HG03045 (cell line): ENCODE measurements around the gene MAP3K10.

Source experiments
- ATAC-seq: cut with Tn5 transposase; IDR thresholded peaks from one replicate; pipeline ENCODE4 v1.9.1; 2021; ENCODE audit warnings: mild to moderate bottlenecking, moderate library complexity; ENCODE audit not compliant: unreplicated experiment

Gene MAP3K10

DNA sequence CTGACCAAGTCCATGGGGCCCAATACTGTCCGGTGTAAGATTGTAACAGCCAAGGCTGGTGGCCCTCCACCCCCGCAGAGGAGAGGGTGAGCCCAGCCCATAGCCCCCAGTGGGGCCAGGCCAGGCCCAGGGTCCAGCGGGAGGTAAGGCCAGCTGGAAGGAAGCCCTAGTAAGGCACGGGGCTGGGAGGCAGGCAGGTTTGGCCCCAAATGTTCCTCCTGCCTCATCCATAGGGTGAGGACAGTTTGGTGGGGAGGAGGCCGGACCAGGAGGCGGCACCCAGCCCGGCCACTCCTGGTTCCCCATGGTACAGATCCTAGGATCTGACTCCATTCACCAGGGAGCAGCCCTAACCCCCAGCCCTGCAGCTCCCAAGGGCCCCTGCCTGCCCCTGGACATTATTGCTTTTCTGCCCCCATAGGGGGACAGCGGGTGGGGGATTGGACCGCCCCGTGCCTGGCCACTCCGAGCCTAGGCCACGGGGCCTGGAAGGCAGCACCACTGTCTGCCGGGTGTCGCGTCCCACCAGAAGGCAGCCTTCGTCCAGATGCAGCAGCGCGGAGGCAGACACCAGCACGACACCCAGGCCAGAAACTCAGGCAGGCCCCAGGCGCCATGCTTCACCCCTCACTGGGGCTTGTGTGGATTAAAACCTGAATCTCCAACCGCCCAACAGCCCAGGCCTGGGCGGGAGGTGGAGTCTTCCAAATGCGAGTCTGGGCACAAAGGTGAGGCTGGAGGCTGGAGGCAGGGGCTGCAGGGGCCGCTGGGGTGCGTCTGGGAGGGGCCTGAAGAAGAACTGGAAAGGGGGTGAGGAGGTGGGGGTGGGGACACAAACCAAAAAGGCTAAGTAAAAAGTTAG is 42.0 kb downstream of the MAP3K10 start:
- ATAC-seq: no peak

DNA sequence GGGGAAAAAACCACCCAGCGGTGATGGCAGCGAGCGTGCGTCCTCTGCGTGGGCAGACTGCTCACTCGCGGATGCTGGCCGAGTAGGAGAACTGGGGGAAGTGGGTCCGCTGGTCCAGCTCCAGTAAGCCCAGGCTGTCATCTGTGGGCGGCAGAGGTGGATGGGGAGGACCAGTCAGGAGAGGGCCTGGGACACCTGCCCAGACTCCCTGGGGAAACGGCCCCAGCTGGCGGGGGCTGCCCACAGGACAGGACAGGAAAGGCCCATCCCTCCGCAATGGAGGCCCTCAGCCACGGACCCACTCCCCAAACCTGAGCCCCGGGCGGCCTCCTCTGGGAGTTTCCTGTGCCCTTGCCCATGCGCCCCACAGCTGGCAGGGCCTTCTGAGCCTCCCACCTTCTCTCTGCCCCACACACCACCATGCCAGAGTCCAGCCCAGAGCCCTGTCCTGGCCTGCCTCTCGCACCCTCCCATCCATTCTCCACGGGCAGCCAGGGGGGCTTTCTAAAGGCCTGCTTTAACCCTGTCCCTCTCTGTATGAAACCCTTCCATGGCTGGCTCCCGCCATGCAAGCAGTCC is 42.7 kb downstream of the MAP3K10 start:
- ATAC-seq: no peak

DNA sequence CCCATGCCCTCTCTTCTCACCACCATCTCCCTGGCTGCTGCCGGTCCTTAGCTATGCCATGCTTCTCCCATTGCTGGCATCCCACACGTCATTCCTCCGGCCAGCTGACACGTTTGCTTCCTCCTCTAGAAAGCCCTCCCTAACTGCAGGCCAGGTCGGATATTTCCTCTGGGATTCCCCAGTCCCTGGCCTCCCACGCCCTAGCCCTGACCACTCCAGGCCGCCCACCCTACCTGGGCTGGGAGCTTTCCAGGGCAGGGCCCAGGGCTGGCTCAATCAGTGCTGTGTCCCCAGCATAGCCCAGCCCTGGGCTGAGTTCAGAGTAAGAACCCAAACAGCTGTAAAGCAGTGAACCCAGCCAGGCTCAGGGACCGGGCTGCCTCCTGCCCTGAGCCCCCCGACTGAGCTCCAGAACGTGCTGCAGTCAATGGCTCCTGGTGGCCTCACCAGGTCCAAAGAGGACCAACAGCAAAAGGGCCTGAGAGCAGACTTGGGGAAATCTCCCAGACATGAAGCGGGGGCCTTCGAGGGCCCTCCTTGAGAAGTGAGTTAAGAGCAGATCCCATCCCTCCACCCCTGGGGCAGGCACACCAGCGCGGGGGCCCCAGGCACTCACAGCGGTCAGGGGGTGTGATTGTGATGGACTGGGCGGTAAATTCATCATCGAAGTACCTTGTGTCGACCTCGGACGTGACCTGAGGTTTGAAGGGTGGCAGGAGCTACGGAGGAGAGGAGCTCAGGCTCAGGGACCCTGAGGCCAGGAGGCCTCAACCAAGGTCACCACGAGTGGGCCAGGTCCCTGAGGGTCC is 43.4 kb downstream of the MAP3K10 start:
- no peak for ATAC-seq

DNA sequence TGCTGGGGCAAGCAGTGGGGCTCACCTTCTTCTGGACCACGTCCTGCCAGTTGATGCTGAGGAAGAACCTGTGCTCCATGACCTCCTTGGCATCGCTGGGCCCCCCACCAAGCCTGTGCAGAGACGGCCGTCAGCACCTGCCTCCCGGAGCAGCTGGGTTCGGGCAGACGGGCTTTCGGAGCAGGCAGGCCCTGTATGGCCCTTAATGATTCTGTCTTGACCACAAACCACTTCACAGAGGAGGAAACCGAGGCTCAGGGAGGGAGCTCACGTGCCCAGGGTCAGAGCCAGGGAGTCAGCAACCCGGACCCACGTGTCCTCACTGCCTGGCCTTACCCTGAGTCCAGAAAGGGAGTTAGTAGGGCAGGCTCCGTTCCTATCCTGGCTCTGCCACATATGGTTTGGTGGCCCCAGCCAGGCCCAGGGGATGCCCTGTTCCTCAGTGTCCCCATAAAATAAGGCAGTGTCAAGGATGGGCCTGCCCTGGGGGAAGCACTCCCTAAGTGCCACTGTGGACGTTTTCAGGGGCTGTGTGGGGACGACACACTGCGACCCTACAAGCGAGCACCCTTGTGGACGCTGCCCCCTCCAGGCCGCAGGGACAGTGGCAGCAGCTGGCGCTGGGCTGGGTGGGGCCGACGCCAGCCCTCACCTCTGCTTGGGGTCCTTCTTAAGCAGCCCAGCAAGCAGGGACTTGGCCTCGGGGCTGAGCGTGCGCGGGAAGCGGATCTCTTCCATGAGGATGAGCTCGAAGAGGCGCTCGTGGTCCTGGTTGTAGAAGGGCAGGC is 44.2 kb downstream of the MAP3K10 start:
- no peak for ATAC-seq

DNA sequence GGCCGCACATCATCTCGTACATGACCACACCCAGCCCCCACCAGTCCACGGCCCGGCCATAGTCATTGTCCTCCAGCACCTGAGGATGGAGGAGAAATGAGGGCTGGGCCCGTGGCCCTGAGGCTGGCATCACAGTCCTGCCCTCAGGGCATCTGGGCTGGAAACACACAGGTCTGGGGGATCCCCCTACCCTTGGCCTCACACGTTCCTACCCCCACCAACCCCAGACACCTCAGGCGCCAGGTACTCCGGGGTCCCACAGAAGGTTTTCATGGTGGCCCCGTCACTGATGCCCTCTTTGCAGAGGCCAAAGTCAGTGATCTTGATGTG is 44.8 kb downstream of the MAP3K10 start:
- no peak for ATAC-seq

DNA sequence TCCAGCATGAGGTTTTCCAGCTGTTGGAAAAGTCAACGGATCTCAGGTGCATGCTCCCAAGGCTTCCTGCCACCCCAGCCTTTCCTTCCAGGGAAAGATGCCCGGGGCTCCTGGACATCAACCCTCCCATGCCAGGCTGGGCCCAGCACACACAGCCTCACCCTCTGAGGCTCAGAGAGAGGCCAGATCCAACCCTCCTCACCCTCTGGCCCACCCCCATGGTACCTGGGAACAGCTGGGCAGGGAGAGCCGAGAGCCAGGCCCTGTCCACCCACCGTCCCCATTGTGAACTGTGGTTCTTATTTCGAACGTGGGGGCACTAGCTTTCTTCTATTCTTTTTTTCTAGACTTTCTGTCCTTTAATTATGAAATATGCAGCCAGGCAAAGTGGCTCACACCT is 45.1 kb downstream of the MAP3K10 start:
- ATAC-seq: no peak

DNA sequence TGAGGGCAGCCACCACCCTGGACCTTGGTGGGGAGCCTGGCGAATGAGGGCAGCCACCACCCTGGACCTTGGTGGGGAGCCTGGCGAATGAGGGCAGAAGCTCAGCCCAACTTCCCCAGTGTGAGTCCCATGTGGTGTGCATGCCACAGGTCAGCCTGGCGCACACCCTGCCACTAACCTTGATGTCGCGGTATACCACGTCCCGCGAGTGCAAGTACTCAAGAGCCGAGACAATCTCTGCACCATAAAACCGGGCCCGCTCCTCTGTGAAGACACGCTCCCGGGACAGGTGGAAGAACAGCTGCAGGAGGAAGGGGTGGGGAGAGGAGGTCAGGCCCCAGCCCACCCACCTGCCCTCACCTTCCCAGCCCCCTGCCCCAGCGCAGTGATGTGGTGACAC is 46.6 kb downstream of the MAP3K10 start:
- ATAC-seq: no peak

DNA sequence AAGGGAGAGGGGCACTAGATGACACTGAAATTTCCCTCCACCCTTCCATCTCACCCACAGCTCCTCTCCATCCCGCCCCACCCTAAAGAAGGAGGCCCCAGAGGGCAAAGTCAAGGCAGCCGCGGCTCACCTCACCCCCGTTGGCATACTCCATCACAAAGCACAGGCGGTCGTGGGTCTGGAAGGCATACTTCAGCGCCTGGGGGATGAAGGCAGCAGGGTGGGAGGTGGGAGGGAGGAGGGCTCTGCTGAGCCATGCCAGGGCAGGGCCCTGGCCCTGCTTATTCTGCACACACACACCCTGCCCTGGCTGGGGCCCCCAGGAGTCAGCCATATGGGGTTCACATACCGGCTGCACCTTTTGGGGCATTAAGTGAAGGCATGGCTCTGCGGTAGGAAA is 47.5 kb downstream of the MAP3K10 start:
- ATAC-seq: no peak

DNA sequence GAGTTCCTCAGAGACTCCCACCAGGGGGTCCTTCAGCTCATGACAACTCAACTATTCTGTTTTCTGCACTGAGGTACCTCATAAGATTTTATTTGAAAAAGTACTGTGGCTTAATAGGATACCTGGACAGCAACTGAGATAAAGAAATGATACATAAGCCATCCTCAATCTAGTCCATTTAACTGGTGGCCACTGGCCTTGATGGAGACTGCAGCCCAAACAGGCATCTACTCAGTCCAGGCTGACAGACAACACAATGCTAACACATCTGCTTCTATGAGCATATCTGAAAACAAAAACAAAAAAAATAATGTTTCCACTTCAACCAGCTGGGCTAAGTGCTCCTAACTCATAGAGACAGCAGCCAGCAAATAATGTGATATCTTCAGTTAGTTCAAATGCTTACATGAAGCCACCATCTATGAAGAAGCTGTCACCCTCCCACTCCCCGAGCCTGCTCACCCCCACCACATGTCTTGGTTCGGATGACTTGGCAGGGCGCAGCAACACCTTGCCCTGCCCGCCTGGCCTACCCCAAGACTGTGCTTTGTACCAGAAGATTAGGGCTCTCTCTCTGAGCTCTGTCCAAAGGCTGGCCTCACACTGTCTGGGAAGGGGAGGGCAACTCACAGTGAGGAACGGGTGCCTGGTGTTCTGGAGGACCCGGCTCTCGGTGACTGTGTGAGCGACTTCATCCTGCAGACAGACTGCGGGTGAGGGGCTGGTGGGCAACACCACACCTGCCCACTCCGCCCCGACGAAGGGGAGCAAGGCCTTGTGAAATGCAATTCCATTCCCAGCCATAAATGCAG is 48.4 kb downstream of the MAP3K10 start:
- ATAC-seq: no peak

DNA sequence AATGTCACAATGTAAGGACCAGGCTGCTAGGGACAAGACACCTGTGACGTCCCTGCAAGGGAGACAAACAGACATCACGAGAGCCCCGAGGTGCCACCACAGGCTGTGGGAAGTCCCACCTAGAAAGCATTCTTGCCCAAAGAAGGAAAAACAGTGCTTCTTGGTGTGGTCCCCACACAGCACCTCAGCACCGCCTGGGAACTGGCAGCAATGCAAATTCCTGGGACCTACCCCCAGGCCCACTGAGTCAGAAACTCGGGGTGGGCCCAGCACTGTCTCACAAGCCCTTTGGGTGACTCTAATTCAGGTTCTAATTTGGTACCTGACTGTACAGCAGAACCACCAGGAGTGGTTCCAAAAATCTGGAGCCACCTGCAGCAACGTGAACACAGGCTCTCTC is 49.1 kb downstream of the MAP3K10 start:
- no peak for ATAC-seq

DNA sequence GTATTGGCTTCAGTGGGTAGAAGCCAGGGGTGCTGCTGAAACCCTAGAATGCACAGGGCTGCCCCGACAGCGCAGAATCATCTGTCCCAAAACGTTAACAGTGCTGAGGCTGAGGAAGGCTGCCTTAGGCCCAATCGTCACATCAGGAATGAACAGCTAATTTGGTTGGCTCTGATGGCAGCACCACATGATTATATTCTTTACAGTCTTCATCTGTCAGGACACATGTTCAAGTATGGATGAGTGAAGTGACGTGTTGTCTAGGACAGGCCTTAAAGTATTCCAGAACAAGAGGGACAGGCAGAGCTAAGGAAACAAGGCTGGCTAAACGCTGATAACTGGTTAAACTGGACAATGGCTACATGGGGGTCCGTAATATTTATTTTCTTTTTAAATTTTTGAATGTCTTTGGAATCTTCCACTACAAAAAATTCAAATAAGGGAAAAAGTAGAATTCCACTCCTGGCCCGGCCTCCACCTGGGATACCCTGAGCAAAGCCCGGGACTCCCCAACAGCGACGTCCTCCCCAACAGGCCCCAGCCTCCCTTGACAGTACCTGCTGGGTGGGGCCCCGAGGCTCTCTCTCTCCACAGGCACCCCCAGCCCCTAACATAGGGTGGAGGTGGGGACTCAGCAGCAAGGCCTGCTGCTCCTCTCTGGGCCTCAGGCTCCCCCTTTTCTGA is 50.0 kb downstream of the MAP3K10 start:
- no peak for ATAC-seq

DNA sequence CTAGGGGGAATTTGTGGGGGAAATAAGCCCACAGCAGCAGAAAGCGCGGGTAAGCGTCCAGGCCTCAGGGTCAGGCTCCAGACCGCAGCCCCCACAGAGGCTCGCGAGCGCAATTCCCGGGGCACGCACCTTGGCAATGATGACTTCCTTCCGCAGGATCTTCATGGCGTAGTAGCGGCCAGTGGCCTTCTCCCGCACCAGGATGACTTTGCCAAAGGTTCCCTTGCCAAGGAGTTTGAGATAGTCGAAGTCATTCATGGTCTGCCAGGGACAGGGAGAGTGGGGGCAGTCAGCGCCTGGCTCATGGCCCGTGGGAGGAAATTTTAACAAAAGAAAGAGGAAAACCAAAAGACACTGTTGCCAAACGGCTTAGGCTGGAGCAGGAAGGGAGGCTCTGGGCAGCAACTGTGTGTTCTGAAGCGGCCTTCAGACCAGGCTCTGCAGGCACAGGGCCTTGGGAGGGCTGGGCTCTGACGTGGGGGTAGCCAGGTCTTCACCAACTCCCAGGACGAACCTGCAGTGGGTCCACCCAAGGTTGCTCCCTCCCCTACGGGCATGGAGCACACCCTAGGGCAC is 50.7 kb downstream of the MAP3K10 start:
- ATAC-seq: no peak

DNA sequence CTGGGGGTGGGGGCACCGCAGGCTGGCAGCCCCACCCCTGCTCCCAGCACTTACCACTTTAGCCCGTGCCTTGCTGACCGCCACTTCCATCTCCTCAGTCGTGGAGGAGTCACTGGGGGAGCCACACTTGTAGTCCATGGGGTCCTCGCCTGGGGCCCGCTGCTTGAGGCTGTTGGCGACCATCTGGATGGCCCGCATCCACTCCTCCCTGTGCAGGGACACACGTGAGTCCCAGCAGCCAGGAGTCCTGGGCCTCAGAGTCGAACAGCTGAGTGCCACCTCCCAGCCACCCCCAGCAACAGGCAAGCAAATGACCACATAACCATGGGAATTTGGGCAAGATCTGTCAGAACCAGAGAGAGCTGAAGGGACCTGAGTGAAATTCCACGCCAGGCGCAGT is 51.3 kb downstream of the MAP3K10 start:
- no peak for ATAC-seq

DNA sequence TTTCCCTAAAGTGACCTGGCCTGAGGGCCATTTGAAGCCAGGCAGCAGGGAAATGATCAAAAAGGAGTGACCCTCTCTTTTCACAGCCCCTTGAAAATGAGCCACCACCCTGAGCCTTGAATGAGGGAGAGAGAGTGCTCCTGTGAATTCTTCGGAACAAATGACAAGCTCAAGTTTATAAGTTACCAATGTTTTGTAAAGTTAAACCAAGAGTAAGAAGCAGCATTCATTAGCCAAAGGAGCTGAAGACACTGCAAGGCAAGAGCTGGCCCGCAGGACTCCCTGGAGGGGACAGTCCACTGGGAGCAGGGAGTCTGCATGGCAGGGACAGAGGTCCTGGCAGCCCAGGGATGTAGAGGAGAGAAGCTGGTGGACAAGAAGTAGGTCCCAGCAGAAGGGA is 52.0 kb downstream of the MAP3K10 start:
- ATAC-seq: no peak

DNA sequence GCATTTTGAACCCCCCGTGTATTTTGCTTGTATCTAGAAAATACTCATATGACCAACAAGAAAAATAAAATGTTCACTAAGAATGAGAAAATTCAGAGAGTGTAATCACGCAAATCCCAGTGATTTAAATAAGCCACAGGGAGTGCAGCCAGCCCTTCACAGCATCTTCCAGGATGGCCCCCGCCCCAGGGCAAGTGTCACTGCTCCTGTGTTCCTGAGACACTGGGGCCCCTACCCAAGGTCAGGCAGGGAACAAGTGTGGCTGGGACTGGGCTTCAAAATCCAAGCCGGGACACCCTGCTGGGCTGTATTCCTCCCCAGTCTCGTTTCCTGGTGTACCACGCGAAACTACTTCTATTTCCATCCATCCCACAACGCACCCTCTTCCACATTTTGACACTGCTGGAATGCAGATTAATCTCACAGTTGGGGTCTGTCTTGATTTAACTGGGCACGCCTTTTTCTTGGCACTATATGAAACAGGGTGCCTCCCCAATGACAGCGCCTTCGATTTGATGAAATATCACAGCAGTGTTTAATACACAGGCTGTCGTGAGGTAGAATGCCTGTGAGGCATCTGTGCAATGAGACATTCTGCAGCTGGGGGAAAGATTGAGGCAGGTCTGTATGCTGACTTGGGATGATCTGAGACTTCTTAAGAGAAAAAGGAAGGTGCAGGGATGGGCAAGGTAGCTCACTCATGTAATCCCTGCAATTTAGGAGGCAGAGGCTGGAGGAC is 53.5 kb downstream of the MAP3K10 start:
- no peak for ATAC-seq

DNA sequence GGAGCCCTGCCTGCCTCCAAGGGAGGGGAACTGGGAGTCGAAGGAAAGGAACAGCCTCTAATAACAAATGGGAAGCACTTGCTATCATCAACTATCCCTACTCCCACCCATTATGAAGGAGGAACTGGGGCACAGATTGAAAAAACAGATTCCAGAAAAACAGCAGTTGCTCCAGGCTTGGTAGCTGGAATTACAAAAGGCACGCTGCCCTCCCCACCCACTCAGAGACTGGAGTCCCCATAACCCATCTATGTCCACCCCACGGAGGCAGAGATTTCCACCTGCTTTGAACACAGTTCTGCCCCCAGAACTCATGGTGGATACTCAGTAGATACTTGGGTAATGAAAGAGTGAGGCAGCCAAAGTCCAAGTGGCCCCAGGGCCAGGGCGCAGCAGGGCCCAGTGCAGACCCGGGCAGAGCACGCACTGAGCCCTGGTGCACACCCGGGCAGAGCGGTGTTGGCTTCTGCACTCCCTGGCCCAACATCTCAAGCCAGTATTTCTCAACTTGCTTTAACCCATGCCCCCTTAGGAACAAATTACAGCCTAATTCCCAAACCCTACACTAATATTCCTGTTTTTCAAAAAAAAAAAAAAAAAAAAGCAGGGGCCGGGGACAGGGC is 54.4 kb downstream of the MAP3K10 start:
- ATAC-seq: no peak

DNA sequence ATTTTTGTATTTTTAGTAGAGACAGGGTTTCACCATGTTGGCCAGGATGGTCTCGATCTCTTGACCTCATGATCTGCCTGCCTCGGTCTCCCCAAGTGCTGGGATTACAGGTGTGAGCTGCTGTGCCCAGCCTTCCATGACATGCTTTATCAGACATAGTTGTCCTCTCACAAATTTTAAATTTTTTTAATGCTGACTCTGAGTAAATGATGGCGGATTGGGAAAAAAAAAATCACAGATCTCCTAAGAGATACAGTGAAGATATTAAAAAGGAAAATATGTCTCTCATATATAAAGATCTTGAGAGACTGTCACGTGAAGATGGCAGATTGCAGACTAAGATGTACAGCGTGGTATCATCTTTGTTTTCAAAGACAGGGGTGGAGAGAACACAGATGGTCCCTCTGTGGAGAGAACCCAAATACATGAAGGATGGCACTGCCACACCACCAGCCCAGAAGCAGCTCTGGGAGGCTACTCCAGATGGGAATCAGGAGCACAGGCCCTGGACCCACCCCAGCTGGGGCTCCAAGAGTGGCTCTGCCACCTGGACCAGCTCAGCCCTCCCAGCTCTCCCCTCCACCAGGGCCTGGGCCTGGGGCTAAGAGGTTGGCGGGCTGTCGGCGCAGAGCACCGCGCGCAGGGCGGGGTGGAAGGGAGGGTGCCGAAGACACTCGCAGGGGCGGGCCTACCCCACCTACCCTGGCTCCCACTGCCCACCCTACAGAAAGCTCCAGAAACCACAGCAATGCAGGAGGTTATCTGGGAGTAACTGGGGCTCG is 55.3 kb downstream of the MAP3K10 start:
- ATAC-seq: no peak

DNA sequence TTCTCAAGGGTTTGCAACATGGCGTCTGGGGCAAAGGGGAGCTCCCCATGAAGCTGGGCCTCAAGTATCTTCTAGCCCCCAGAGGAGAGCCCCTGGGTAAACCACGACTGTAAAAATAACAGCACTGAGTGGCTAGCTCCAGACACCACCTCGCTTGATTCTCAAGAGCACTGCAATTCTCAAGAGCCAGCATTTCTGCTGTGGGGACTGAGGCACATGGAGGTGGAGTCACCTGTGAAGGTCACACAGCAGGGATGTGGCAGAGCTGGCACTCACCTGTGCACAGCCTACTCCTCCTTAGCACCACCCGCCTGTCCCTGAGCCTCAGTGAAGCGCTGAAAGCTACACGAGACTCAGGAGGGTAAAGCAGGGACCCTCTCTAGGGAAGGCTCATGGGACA is 56.0 kb downstream of the MAP3K10 start:
- ATAC-seq: no peak
